ENCODE measurements around the gene DDIT4.

- TF ChIP-seq POLR2AphosphoS5 (IDR thresholded peaks at IDR 0.05; ENCODE audit: low read depth, low read length) (no peak), REST (IDR thresholded peaks at IDR 0.05; ENCODE audit: insufficient read depth in 1 of 2, low read depth in 2 of 2, low read length in 2 of 2) (no peak), TAF1 (IDR thresholded peaks at IDR 0.05; ENCODE audit: borderline replicate concordance, insufficient read depth, low read length) (no peak), SIN3A (IDR thresholded peaks at IDR 0.05; ENCODE audit: borderline replicate concordance, insufficient read depth, low read length) (no peak), FOXP2 (optimal IDR thresholded peaks at IDR 0.05; ENCODE audit: borderline replicate concordance, extremely low read depth, extremely low read length, insufficient read depth) (no peak)
These were observed 12.3 kb downstream of the DDIT4 start for GRCh38 chr10:72285972-72286521.

All from PFSK-1 (cell line).